Cardiac fibroblast (primary cell): ENCODE measurements around the gene ADAM12.
A peak's percentile ranks its signal among the peaks of the same experiment; 100 is the strongest.
"Not testable (repeated sequence)": the region's sequence is repeated elsewhere in the genome, so short reads cannot be mapped to it uniquely, and the experiment has no call there.

Experiments used
- DNase-seq, 2 donors: peaks; one replicate each; pipeline versions ENCODE4 v3.0.0 to v3.0.0-alpha.2; 2010; ENCODE audit warnings: low read depth in 2 of 2
- H3K4me3 ChIP-seq, 2 donors: replicated peaks in 1 of 2; 1 replicate in 1 of 2; 2 replicates in 1 of 2; pipeline ENCODE4 v1.5.1; 2011; ENCODE audit warnings: low read depth in 2 of 2, low read length in 2 of 2, mild to moderate bottlenecking in 2 of 2, moderate library complexity in 1 of 2
- CTCF ChIP-seq: IDR thresholded peaks from one replicate; pipeline ENCODE4 v1.5.1; 2011; ENCODE audit warnings: low read depth, mild to moderate bottlenecking, low read length, inconsistent platforms

ADAM12 gene

GRCh38 chr10:126049759-126050700 lies 338.2 kb downstream of the ADAM12 start:
- H3K4me3 ChIP-seq, result no peak overlapping the region
- peak; percentile 81 to 84 for DNase-seq
- TF ChIP-seq CTCF, result no peak

GRCh38 chr10:126047749-126048148 lies 340.5 kb downstream of the ADAM12 start:
- DNase-seq, H3K4me3 ChIP-seq: not testable (repeated sequence)

GRCh38 chr10:126046831-126047230 lies 341.4 kb downstream of the ADAM12 start:
- TF ChIP-seq CTCF, result no peak
- DNase-seq, result no peak
- no peak overlapping the region for H3K4me3 ChIP-seq

GRCh38 chr10:126045861-126046260 lies 342.4 kb downstream of the ADAM12 start:
- no peak for DNase-seq
- TF ChIP-seq CTCF, result no peak
- no peak overlapping the region for H3K4me3 ChIP-seq

- no peak for DNase-seq
- TF ChIP-seq CTCF, result no peak
- no peak overlapping the region for H3K4me3 ChIP-seq
Measured at GRCh38 chr10:126043389-126043788, 344.9 kb downstream of the ADAM12 start.

GRCh38 chr10:126042906-126043305 lies 345.4 kb downstream of the ADAM12 start:
- no peak for DNase-seq
- no peak overlapping the region for H3K4me3 ChIP-seq
- no peak for TF ChIP-seq CTCF

- no peak for DNase-seq
- H3K4me3 ChIP-seq, result no peak overlapping the region
- no peak for TF ChIP-seq CTCF
Measured at GRCh38 chr10:126042354-126042753, 345.9 kb downstream of the ADAM12 start.
